ENCODE results near the gene NPEPL1.
"Not testable (repeated sequence)": the region's sequence is repeated elsewhere in the genome, so short reads cannot be mapped to it uniquely, and the experiment has no call there.

DNA sequence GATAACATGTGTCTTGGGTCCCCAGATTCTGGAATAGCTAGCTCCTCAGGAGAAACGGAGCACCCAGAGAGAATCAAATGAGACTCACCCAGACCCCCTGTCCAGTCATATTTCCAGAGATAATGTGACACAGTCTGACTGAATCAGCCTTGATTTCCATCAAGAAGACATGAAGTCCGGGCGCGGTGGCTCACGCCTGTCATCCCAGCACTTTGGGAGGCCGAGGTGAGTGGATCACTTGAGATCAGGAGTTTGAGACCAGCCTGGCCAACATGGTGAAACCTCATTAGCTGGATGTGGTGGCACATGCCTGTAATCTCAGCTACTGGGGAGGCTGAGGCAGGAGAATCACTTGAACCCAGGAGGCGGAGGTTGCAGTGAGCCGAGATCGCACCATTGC, 49.7 kb upstream of the NPEPL1 start:
- TF ChIP-seq EZH2 (IDR thresholded peaks at IDR 0.05; ENCODE audit: insufficient read depth, poor library complexity, severe bottlenecking); EZH2phosphoT487 (IDR thresholded peaks at IDR 0.05; ENCODE audit: insufficient read depth, low read depth): not testable (repeated sequence)
